Dermis microvascular lymphatic vessel endothelial cell (primary cell): ENCODE results near the gene KCNK1. TPM values are rescaled to one million over a fixed set of nuclear protein-coding genes. Genes with fewer than 3 reads are reported as not detected.

Experiments
- DNase-seq, 2 donors: peaks; one replicate each; pipeline versions ENCODE4 v3.0.0 to v3.0.0-alpha.2; 2010; ENCODE audit warnings: low read depth in 2 of 2
- total RNA-seq: library from RNA; depleted of rRNA; stranded (reverse); fragments of >200 nt; gene quantifications from 2 replicates; pipeline ENCODE4 v1.2.1, GENCODE V29; 2014

KCNK1 gene
- total RNA-seq, 1 donor from 2014 or later = under 0.01 TPM

DNA sequence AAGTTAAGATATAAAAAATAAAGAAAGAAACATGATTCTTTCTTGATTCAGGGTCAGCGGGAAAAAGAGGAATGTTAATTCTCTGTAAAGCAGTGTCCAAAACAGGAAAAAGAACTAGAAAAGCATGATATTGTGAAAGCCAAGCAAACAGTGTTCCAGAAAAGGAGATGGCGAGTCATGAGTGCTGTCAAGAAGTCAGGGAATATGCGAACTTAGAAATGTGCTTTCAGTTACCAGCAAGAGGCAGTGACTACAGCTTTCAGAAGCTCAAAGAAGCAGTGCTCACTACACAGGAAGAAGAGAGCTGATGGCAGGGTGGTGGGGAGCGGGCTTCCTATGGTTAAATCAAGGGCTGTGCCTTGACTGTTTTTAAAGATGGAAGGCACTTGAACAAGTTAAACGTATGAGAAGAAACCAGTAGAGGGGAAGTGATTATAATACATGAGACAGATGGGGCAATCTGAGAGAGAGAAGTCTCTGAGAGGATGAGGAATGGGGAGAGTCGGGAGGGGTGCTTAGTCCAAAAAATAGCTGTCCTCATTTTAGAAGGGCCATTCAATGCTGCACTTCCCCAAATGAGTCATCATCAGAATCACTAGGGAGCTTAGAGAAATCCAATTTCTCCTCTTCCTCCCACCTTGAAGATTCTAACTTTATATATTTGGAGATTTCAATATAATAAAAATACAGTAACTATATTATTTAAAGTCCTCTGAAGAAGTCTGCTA is 90.4 kb downstream of the KCNK1 start:
- no peak for DNase-seq

DNA sequence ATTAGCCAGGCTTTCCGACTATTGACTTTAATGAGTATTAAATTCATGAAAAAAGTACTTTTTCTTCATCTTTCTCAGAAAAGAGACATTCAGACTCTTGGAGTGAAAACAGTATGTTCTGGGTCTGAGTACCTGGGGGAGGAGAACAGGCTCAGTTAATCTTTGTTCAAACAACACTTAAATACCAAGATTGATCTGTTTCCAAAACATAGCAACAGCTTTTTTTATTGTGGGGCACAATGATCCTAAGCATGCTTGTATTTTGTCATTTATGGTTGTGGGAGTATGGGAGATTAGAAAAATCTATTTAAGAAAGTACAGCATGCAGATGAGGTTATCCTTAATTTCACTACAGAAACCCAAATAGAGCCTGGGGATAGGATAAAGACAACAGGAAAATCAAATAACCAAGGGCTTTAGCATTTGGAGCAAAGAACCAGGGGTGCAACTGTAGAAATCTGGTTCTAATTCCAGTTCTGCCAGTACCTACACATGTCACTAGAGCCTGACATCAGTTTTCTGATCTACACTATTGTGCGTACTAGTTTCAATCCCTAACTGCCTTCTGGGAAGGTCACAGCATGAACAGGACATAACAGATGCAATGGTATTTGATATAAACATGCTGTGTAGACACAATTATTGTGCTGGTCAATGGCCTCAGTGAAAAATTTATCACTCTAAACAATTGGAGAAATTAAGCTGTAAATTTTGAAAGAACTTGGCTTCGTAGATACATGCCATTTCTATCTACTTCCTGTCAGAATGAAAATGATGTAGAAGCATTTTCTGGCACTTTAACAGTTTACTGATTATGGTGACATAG is 91.2 kb downstream of the KCNK1 start:
- no peak for DNase-seq

DNA sequence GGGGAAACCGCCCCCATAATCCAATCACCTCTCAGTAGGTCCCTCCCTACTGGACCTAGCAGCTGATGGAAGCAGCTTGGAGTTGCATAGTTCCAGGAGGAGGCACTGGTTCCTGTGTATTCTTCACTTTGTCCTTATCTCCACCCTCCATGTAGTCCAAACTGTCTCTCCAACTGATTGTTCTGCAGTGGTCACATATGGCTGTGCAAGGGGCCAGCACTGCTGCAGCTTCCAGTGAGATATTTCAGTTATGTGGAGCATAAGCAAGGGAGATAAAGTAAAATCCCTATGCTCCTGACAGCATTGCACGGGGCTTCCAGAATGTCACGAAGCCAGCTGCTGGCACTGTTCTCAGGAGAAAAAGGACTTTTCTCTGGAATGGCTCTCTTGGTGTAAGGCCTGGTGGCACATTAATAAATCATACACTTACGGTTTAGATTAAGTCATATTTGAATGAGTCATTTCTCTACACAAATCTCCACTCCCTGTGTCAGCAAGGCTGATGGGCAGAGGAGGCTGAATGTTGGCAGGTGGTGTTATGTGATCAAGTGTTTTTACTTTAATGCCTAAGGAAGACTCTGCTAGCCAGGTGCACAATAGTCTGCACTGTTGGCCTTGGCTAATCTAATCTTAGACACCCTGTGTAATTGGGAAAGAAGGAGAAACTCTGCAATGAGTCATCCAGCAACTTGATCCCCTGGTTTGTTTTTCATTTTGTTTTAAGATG is 93.4 kb downstream of the KCNK1 start:
- DNase-seq = no peak

DNA sequence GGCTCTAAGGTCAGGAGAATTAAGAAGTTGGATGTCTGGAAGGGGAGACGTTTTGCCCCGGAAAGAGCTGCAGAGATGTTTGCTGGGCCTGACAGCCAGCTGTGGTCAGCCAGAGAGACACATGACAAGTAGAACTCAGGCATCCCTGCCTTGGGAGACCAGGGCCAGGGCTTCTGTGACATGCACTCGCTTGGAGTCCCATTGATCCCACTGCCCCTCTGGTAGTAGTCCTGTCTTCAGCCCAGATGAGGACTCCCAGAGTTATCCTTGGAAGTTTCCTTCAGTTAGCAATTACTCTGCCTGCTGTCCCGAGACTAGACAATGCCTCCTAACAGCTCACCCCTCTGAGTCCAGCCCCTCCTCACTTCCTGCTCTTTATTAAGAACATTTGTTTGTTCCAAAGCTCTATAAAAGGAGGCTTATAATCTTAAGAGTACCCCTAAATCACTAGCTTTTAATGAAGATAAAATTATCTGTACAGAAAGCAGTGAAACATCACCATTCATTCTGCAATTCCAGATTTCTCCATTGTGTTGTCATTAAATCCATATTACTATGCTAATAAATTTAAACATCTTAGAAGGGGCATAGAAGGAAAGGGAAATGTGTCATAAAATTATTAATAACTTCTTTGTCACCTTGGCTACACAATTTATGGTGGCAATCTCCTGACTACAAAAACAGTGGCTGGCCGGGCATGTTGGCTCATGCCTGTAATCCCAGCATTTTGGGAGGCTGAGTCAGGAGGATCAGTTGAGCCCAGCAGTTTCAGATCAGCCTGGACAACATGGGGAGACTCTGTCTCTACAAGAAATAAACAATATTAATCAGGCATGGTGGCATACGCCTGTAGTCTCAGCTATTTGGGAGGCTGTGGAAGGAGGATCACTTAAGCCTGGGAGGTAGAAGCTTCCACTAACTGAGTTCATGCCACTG is 94.2 kb downstream of the KCNK1 start:
- no peak for DNase-seq

DNA sequence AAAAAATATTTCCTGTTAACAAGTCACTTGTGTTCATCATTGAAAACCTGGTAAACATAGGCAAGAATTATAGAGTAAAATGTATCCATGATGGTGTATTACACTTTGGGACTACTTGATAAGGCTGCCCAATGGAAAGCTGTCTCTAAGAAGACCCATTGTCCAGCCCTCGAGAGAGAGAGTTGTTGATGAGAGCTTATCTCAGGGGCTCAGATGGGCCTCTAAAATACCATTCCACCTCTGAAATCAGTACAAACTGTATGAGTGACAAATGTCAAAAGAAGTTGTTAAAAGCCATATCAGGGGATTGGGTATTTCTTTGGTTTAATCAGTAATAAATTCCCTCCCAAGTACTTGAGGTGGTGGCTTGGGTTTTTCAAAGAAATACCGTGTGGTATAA is 96.1 kb downstream of the KCNK1 start:
- no peak for DNase-seq

DNA sequence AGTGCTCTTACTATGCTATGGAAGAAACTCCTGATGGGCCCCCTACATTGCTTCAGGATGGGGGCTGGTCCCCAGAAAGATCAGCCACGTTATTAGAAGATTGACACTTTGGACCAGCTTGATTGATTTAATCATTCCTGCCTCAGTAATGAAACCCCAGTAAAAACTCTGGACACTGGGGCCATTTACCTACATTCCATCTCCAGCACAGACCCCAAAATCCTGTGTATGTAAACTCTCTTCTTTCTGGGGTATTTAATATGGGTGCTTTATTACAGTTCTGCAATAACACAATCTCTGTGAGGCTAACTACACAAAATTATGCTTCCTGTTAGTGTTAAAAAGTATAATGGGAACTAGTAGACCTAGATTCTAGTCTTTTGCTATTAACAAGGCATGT is 96.6 kb downstream of the KCNK1 start:
- DNase-seq = no peak

DNA sequence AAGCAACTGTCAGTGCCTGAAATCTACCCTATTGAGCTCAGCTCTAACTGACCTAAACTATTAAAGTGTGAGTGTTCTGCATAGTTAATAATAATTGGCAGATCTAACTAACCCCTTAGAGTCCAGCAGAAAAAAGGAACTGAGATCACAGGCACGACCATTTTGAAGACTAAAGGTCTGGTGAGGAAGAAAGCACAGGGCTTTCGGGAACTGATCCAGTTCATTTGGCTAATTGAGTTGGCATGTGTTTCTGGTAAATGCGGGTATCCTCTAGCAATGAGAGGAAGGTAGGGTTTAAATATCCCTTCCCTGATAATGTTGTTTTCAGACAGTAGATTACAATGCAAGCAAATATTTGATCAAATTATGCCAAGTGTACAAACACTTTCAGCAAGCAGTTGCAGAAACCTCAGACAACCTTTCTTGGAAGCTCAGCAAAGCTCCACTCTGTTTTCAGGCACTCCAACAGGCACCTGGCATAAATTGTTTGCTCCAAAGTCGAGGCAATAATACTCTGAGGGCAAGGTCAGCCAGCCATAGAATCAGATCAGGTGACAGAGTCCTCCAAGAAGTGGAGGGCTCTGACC is 100.8 kb downstream of the KCNK1 start:
- no peak for DNase-seq

DNA sequence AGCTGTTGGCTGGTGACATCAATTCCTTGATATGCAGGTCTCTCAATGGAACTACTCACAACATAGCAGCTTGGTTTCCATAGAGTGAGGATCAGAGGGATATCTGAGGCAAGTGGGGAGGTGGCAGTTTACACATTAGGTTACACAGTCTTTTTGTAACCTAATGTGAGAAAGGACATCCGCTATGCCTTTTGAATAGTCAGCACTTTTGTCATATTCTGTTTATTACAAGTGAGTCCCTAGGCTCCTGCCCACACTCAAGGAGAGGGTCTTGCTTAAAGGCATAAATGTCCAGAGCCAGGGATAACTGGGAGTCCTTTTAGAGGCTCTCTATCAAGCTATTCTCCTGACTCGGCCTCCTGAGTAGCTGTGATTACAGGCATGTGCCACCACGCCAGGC is 104.2 kb downstream of the KCNK1 start:
- no peak for DNase-seq

DNA sequence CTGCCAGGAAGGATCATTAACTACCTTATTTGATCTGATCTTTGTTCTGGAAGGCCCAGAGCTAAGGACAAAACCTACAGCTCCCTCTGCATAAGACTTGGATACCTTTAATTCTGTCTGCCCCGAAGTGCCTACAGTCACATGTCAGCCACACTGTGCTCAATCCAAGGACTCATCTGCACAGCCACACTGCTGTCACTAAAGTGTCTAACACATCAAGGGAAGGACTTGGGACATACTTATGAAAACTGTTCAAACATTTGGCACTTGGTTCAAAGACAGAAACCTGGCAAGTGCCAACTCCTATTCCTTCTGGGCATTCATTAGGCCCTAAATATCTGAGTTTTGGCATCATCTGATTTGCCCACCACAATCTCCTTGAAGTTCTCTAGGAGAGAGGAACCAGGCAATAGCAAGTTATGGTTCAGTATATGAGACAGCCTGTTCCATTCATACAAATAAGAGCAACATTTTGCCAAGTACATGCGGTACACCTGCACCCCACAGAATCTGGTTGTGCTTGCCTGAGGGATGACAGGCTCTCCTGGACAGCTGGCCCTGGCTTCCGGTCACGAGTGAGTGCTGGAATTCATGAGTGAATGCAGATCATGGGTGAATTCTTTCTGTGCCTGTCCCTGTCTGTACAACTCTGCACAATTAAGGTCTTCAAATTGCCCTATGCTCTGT is 105.9 kb downstream of the KCNK1 start:
- no peak for DNase-seq

DNA sequence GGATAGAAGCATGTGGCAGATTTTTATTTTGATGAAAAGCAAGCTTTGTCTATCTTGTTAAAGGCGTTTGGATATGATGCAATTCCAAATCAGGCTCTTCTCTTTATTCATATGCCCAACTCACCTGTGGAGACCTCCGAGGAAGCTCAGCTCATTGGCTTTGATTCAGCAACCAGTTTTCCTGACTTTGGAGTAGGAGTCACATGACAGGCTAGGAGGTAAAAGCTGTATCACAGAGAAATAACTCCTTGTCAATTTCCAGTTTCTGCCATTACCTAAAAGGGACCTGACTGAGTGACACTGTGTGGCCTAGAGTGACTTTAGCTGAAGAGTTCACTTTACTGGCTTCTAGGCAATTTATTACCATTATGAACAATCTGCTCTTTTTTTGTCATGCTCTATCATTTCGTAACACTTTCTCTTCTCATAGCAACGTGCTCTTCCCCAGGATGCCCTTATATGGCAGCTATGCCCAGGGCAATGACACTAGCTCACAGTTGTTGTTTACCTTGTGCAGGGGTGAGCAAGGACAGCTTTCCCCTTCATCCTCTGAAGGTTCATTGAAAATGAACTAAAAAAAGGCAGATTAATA is 107.2 kb downstream of the KCNK1 start:
- no peak for DNase-seq
